Sigmoid colon (tissue), 7 donors: Measurements from ENCODE around the gene SLCO3A1. TPM values are rescaled to one million over a fixed set of nuclear protein-coding genes. Genes with fewer than 3 reads are reported as not detected.

Experiments
- DNase-seq: peaks from one replicate; pipeline ENCODE4 v3.0.0-alpha.2; 2019
- H3K27ac ChIP-seq, 4 donors: fragments of 200-600 bp; sonication (generic); one replicate each; pipeline ENCODE4 v1.5.1; 2016 to 2019; ENCODE audit warnings: mild to moderate bottlenecking in 1 of 4
- H3K27me3 ChIP-seq, 3 donors: fragments of 200-600 bp; sonication (generic); one replicate each; pipeline ENCODE4 v1.5.1; 2019; ENCODE audit warnings: mild to moderate bottlenecking in 1 of 3
- H3K36me3 ChIP-seq, 4 donors: fragments of 200-600 bp; sonication (generic); one replicate each; pipeline ENCODE4 v1.5.1; 2016 to 2019
- H3K4me1 ChIP-seq, 4 donors: fragments of 200-600 bp; sonication (generic); one replicate each; pipeline ENCODE4 v1.5.1; 2017 to 2019
- H3K4me3 ChIP-seq, 4 donors: fragments of 200-600 bp; sonication (generic); one replicate each; pipeline ENCODE4 v1.5.1; 2017 to 2019; ENCODE audit warnings: mild to moderate bottlenecking in 2 of 4, moderate library complexity in 1 of 4
- H3K9me3 ChIP-seq, 4 donors: fragments of 200-600 bp in 3 of 4; sonication (generic) in 3 of 4; one replicate each; pipeline versions ENCODE4 v1.5.1 to v1.6.1; 2013 to 2019
- EP300 ChIP-seq, 4 donors: sonication (generic); formaldehyde crosslinking; IDR thresholded peaks; one replicate each; pipeline ENCODE4 v1.6.1; 2017; ENCODE audit warnings: antibody characterized with exemption in 4 of 4
- POLR2A ChIP-seq, 2 donors: fragments of 450-650 bp; IDR thresholded peaks; one replicate each; pipeline ENCODE4 v1.6.1; 2016; ENCODE audit warnings: antibody characterized with exemption in 2 of 2, mild to moderate bottlenecking in 2 of 2, moderate library complexity in 2 of 2
- POLR2AphosphoS5 ChIP-seq, 4 donors: sonication (generic); formaldehyde crosslinking; IDR thresholded peaks; one replicate each; pipeline ENCODE4 v1.6.1; 2017; ENCODE audit warnings: antibody characterized with exemption in 4 of 4
- WGBS, 2 donors: extraction: QIAGEN DNeasy Blood & Tissue Kit; methylation state at CpG; one replicate each; pipeline ENCODE4 v1.1.7; 2013; 5-methylcytosine and 5-hydroxymethylcytosine counted together
- intact Hi-C: fragments of 100-400 bp; cut with DNase I; formaldehyde crosslinking; loops from one replicate; pipeline ENCODE4 v1.15.1; 2023
- polyA plus RNA-seq, 3 donors: library from polyadenylated mRNA; stranded (reverse); fragments of 200-250 nt; gene quantifications; one replicate each; pipeline ENCODE4 v1.2.3, GENCODE V29; 2013
- total RNA-seq, 4 donors: library from RNA; depleted of rRNA; stranded (reverse); fragments of >200 nt; gene quantifications; one replicate each; pipeline ENCODE4 v1.1.0, GENCODE V29; 2016
- TF ChIP-seq, protein P1 (sequence below), 4 experiments: fragments of 450-650 bp in 3 of 4; fragments of 200-600 bp in 1 of 4; IDR thresholded peaks; one replicate each; pipeline ENCODE4 v1.5.1; 2016 to 2019; ENCODE audit warnings: antibody characterized with exemption in 4 of 4, mild to moderate bottlenecking in 3 of 4, moderate library complexity in 2 of 4
- donor health status: healthy with polysubstance abuse.
- donor health status: Bipolar disorder and iron deficiency.
- donor health status: healthy.

SLCO3A1 gene
- total and polyA plus RNA-seq, 7 donors = 1.4 to 10.5 (median 4.6) TPM

DNA sequence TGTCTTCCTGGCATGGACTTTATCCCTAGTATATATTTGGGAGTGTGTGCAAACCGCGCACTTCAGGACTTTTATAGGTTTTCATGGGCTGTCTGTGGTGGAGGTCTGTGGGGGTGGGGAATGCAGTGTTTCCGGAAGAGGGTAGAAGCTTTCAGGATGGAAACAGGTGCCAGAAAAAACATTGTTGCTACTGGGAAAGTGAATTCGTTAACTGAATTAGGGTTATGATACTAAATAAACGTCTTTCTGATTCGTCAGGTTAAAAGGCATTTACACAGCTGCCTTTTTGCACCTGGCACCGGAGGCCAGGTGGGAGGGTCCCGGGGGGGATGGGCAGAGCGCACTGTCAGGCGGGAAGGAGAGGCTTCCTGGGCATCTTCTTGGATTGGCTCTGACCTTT lies 62.1 kb downstream of the SLCO3A1 start:
- Histone ChIP-seq H3K27me3 (no peaks in the 10 kb centered on the region), H3K36me3 (peaks cover 0 to 7% (median 0%) of the 10 kb centered on the region in 4 donors), H3K4me1 (no peaks in the 10 kb centered on the region), H3K27ac (no peak overlapping the region), H3K4me3 (no peak overlapping the region), H3K9me3 (no peaks in the 10 kb centered on the region)
- DNase-seq = no peak
- WGBS, 2 donors = 19 to 73% methylated on average over 10 of the region's 10 CpGs
- TF ChIP-seq POLR2A (IDR thresholded peaks at IDR 0.05) (no peak), EP300 (IDR thresholded peaks at IDR 0.05) (no peak), POLR2AphosphoS5 (IDR thresholded peaks at IDR 0.05) (no peak)
- TF ChIP-seq, protein P1, sequence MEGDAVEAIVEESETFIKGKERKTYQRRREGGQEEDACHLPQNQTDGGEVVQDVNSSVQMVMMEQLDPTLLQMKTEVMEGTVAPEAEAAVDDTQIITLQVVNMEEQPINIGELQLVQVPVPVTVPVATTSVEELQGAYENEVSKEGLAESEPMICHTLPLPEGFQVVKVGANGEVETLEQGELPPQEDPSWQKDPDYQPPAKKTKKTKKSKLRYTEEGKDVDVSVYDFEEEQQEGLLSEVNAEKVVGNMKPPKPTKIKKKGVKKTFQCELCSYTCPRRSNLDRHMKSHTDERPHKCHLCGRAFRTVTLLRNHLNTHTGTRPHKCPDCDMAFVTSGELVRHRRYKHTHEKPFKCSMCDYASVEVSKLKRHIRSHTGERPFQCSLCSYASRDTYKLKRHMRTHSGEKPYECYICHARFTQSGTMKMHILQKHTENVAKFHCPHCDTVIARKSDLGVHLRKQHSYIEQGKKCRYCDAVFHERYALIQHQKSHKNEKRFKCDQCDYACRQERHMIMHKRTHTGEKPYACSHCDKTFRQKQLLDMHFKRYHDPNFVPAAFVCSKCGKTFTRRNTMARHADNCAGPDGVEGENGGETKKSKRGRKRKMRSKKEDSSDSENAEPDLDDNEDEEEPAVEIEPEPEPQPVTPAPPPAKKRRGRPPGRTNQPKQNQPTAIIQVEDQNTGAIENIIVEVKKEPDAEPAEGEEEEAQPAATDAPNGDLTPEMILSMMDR (IDR thresholded peaks at IDR 0.05) = no peak
- intact Hi-C loops = no loop called here

DNA sequence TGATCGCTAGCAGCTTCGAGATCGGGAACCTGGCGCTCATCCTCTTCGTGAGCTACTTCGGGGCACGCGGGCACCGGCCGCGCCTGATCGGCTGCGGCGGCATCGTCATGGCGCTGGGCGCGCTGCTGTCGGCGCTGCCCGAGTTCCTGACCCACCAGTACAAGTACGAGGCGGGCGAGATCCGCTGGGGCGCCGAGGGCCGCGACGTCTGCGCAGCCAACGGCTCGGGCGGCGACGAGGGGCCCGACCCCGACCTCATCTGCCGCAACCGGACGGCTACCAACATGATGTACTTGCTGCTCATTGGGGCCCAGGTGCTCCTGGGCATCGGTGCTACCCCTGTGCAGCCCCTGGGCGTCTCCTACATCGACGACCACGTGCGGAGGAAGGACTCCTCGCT lies 62.5 kb downstream of the SLCO3A1 start:
- WGBS, 2 donors = 95 to 97% methylated on average over 48 of the region's 48 CpGs
- H3K4me3 ChIP-seq = no peak overlapping the region

GRCh38 chr15:91917686-91918360 lies 64.3 kb downstream of the SLCO3A1 start:
- Histone ChIP-seq H3K9me3 (no peaks in the 10 kb centered on the region), H3K4me3 (no peak overlapping the region), H3K36me3 (peaks cover 0 to 7% (median 0%) of the 10 kb centered on the region in 4 donors), H3K4me1 (peaks cover 0 to 11% (median 5%) of the 10 kb centered on the region in 4 donors), H3K27me3 (no peaks in the 10 kb centered on the region), H3K27ac (no peak overlapping the region)
- TF ChIP-seq POLR2AphosphoS5 (IDR thresholded peaks at IDR 0.05) = no peak
- TF ChIP-seq POLR2A (IDR thresholded peaks at IDR 0.05) = no peak
- TF ChIP-seq, protein P1 (IDR thresholded peaks at IDR 0.05) = no peak
- TF ChIP-seq EP300 (IDR thresholded peaks at IDR 0.05) = no peak
- intact Hi-C loops = no loop called here
- no peak for DNase-seq
- WGBS, 2 donors = 92 to 93% methylated on average over 4 of the region's 4 CpGs

More for the DNA sequence above, 62.5 kb downstream of the SLCO3A1 start:
- Histone ChIP-seq H3K4me1 (no peaks in the 10 kb centered on the region), H3K27me3 (no peaks in the 10 kb centered on the region), H3K27ac (no peak overlapping the region), H3K36me3 (peaks cover 0 to 7% (median 0%) of the 10 kb centered on the region in 4 donors), H3K9me3 (no peaks in the 10 kb centered on the region)
- no peak for TF ChIP-seq EP300 (IDR thresholded peaks at IDR 0.05)
- DNase-seq = no peak
- intact Hi-C loops = no loop called here

GRCh38 chr15:91919014-91919534 lies 65.6 kb downstream of the SLCO3A1 start:
- no peaks in the 10 kb centered on the region for H3K9me3 ChIP-seq
- H3K27ac ChIP-seq = no peak overlapping the region
- no peak for DNase-seq
- no peak overlapping the region for H3K4me3 ChIP-seq
- intact Hi-C loops = no loop called here
- no peaks in the 10 kb centered on the region for H3K27me3 ChIP-seq
- H3K36me3 ChIP-seq = peaks cover 0 to 7% (median 0%) of the 10 kb centered on the region in 4 donors
- peaks cover 0 to 11% (median 5%) of the 10 kb centered on the region in 4 donors for H3K4me1 ChIP-seq
- 95 to 97% methylated on average over 15 of the region's 15 CpGs for WGBS, 2 donors
- TF ChIP-seq POLR2A (IDR thresholded peaks at IDR 0.05) (no peak), POLR2AphosphoS5 (IDR thresholded peaks at IDR 0.05) (no peak), EP300 (IDR thresholded peaks at IDR 0.05) (no peak)
- TF ChIP-seq, protein P1 (IDR thresholded peaks at IDR 0.05) = no peak

GRCh38 chr15:91921188-91921842 lies 67.8 kb downstream of the SLCO3A1 start:
- DNase-seq = no peak
- no peaks in the 10 kb centered on the region for H3K9me3 ChIP-seq
- H3K4me3 ChIP-seq = no peak overlapping the region
- H3K27ac ChIP-seq = peak overlapping the region in 1 of 4 donors; percentile 38
- intact Hi-C loops = no loop called here
- TF ChIP-seq POLR2AphosphoS5 (IDR thresholded peaks at IDR 0.05) = no peak
- TF ChIP-seq EP300 (IDR thresholded peaks at IDR 0.05) = no peak
- no peak for TF ChIP-seq POLR2A (IDR thresholded peaks at IDR 0.05)
- TF ChIP-seq, protein P1 (IDR thresholded peaks at IDR 0.05) = no peak
- WGBS, 2 donors = 60 to 76% methylated on average over 5 of the region's 5 CpGs
- peaks cover 0 to 4% (median 0%) of the 10 kb centered on the region in 4 donors for H3K36me3 ChIP-seq
- peaks cover 0 to 11% (median 5%) of the 10 kb centered on the region in 4 donors for H3K4me1 ChIP-seq
- H3K27me3 ChIP-seq = no peaks in the 10 kb centered on the region
